NOMO-1 (cell line): Measurements from ENCODE around the gene PPP6R2.

Experiments used
- DNase-seq, 2 experiments: peaks; one replicate each; lab custom pipeline; 2025; ENCODE audit not compliant: unreplicated experiment in 2 of 2; lab: John Stamatoyannopoulos, UW

PPP6R2 gene

DNA sequence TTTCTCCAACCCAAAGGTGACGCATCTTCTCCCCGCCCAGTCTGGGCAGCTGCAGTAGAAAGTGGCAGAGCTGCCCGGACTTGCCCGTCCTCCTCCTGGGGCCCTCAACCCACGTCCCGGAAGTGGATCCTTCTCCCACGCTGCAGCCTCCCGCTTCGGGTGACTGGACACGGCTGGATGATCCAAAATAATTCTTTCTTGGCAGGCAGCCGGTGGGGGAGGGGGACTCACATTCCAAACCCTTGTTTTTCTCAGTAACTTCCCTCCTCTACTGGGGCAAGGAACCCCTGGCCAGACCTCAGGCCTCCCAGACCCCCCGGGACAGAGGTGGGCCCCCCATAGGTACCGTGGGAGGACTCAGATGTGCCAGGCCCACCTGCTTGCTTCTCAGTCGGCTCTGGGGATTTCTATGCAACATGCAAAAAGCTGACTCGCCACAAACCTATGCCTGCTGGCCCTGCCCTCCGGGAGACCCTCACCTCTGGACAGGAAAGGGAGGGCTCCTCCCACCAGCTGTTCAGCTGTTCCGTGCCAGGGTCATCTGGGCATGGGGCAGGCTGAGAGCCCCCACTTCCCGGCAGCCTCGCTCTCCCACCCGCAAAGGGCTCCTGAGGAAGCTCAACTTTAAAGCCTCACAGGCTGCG, 37.1 kb upstream of the PPP6R2 start:
- peak; percentile 76 to 88 for DNase-seq

DNA sequence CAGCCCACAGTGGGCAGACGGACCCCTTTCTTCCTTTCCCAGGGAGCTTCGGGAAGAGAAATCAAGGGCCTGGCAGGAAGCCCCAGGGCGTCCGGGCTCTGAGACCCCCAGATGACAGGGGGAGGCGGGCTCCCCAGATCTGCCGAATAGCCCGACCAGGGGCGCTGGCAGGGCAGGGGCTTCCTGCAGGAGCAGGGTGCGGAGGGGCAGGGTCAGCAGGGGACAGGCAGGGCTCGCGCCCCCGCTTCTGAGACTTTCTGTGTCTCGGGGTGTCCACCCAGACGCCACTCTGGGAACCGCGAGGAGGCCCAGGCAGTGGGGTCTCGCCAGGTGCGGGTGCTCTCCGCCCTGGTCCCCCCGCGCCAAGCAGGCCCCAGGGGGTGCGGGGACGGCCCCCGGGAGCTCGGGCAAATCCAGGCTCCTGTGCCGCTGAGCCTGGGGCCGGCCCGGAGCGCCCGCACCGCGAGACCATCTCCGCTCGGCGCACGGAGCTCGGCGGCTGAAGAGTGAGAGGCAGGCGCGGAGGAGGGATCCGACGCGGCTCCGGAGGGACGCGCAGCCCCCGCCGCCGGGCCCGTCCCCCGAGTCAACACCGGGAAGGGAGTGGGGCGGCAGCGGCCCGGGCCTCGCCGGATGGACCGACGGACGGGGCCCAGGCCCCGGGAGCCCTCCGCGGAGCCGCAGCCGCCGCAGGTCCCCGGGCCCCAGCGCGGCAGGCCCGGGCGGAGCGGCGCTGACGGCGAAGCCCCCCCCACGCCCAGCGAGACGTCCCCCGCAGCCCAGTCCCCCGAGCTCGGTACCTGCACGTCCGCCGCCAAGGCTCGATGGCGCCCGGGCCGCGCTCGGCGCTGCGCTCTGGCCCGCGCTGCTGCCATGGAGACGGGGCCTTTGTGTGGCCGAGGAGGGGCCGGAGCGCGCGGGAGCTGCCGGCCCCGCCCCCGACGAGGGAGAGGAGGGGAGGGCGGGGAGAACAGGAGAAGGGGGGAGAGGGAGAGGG, 36.1 kb upstream of the PPP6R2 start, which contains the start of gene PLXNB2:
TSS of gene PLXNB2 (minus strand) at position 894 of the 997 bp plus-strand sequence. CDS start 17,062 bp downstream, outside the sequence.
- DNase-seq = peak; percentile 76 to 87

DNA sequence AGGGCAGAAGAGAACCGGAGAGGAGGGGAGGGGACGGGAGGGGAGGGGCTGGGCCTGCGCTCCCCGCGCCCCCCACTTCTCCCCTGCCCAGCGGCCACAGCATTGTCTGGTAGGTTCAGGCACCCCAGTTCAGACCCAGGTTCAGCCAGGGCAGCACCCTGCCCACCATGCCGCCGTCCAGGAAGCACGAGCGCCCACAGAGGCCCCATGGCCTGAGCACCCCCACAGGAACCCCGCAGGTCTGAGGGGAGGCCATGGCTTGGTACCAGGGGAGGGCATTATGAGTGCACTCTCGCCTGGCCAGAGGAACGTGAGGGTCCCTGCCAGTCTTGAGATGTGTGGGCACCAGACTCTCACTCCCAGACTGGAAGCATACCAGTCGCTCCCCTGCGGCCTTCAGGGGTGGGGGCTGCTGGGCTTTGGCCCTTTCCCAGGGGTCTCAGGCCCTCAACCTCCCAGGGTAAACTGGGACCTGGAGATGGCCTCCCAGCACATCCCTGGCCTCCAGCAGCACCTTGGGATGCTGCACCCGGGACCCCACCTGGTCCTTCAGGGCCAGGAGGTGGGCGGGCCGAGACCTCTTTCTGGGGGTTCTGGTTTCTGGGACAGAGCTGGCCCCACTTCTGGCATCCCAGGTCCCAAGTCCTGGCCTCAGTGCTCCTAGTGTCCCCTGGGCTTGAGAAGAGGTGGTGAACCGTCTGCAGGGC, 35.1 kb upstream of the PPP6R2 start:
- DNase-seq = peak in 1 of 2 experiments; percentile 35

DNA sequence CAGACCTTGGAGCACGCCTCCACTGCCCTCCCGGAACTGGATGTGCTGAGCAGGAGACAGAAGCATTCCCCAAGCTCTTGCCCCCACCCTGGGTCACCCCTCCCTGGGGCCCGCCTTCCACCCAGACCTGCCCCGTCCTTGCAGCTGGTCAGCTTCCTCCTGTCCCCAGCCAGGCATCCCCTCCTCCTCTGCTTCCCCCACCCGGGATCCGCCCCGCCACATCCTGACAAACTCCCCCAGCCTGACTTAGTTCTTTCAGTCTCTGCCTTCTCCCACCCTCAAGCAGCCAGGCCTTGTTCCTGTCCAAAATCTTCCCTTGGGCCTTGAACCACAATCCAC, 34.6 kb upstream of the PPP6R2 start:
- DNase-seq = peak; percentile 35 to 67

DNA sequence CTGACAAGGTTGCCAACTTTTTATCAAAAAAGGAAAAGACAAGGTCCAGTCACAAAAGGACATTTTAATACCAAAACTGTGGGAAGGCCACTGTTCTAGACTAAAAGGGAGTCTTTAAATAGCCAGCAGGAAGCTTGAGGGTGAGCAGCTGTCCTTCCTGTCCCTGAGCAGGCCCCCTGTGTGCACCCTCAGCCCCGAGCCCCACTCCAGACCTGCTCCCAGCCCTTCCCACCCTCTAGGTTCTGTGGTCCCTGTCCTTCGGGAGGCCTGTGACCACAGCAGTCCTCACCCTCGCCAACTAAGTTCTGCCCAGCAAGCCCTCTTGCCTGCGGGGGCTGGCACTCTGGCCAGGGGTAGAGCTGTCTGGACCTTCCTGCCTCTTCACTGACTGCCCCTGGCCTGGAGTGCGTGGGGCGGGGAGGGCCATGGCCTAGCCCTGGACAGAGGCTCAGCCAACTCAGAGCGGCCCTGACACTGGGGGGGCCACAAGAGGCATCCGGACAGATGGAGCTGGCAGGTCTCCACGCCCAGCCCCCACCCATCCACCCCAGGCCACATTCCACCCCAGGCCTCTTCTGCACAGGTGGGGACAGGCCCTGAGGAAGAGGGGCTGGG, 34.0 kb upstream of the PPP6R2 start:
- DNase-seq = peak in 1 of 2 experiments; percentile 20

DNA sequence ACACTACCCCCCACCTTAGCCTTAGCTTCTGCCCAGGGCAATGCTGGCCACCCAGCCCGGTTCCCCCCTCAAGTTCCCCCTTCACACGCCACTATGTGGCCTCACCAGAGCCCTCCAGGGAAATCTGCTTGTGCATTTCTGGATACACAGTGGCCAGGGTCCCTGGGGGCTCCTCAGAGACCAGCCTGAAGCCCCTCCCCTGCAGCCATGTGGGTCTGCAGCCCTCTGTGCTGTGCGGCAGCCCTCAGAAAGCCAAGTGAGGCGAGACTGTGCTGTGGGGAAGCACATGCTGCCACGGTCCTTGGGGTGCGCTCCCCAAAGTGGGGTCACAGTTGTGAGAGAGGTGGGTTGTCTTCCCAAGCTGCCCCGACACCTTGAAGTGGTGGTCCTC, 33.5 kb upstream of the PPP6R2 start:
- DNase-seq = no peak

DNA sequence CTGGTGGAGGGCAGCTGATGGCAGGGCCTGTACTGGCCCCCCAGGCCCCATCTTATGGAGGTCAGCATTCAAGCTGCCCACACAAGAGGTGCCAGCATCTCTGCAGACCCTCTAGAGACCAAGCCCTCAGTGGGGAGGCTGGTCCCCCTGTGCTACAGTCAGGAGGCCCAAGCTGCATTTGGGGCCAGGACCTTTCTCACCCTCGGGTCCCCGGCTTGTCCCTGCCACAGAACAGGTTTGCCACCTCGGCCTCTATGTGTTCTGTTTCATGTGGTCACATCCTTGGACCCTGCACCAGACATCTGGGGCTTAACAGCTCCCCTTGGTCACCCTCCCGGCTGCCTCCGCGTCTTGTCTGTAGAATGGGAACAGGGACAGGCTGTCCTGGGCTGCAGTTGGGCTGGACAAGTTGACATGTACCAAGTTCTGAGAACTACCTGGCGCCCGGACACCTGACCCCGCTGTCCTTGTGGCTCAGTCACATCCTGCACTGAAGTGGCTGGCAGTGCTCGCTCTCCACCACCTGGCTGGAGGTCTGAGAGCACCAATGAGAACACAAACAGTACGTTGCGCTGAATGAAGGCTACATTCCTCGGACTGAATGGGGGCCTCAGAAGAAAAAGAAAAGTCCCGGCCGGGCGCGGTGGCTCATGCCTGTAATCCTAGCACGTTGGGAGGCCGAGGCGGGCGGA, 33.0 kb upstream of the PPP6R2 start:
- DNase-seq = no peak

DNA sequence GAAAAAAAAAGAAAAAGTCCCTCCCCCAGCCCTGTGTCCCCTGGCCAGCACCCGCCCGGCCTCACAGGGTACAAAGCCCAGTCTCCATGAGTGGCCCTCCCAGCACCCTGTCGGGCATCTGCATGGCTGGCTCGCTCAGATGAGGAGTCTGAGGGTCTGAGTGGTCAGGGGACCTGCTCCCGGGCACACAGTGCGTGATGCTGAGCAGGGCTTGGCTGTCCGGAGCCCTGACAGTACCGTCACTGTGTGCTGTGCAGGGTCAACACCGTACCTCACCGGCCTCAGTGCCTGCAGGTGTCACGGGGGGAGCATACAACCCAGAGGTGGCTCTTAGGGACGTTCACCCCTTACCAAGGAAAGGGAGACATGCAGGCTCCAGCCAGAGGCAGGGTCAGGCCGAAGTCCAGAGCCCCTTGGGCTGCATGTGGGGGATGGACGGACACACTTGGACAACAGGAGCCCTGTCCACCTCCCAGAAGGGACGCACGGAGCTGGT, 32.1 kb upstream of the PPP6R2 start:
- DNase-seq = no peak

DNA sequence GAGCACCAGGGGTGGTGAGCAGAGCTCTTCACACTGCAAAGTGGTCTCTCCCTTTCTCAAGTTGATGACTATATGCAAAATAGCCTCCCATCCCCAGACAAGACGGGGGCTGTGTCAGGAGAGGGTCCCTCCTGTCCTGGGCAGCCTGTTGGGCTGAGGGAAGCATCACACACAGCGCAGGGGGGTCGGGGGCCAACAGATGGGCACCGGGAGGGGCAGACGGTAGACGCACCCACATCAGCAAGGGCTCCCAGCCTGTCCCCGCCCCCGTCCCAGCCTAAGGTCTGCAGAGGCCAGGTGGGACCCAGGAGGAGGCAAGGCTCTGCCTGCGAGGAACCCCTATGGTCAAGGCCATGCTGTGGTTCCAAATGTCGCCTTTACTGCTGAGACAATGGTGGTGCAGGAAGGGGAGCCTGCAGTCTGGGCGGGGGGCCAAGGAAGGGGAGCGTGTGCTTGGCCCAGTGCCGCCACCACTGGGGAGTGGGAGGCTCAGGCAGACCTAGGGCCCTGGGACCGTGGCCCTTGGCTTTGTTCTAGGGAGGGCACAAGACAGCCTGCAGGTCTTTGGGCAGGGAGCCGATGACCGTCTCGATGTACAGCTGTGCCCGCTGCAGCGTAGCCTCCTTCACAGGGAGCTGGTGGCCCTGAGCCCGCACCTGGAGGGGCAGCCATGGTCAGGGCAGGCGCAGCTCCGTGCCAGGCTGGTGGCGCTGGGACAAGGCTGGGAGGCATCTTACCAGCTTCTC, 31.3 kb upstream of the PPP6R2 start:
- no peak for DNase-seq

DNA sequence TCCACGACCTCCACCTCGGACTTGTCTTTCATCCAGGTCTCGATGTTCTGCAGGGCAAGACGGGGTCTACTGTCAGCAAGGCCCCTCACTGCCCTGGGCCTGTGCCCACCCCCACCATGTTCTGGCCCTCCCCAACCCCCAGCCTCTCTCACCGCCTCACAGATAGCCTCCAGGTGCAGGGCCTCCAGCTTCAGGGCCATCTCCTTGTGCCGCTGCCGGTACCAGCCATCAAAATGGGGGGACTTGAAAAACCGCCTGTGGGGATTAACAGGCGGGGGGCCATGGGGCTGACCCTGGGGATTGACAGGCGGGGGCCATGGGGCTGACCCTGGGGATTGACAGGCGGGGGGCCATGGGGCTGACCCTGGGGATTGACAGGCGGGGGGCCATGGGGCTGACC, 30.8 kb upstream of the PPP6R2 start:
- no peak for DNase-seq

DNA sequence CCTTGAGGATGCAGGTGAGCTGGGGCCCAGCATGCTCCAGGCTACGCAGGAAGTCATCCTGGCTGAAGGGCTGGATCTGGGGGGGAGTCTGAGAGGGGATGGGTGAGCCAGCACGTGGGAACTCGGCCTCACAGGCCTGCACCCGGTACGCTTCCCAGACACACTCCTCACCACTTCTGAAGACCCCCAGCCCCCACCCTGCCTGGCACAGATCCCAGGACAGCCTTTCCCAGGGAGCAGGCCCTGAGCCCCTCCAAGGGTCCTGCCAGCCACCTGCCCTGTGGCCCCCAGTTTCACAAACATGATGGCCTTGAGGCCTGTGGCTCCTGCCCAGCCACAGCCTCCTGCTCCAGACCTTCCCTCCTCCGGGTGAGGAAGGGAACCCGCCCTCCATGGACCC, 30.1 kb upstream of the PPP6R2 start:
- no peak for DNase-seq

DNA sequence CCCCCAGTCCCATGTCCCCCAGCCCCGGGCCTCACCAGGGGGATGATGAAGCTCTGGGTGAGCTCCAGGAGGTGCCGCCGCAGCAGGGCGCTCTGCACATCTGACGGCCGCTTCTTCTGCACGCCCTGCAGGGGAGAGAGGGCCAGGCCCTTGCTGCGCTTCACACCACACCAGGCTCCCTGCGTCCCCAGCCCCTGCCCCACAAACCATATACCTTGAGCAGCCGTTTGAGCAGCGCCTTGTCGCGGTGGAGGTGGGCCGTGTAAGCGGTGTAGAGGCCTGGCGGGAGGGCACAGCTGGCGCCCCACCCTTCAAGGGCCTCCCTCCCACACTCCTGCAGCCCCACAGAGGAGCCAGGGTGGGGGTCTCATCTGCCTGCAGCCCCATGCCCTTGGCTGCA, 29.5 kb upstream of the PPP6R2 start:
- no peak for DNase-seq

DNA sequence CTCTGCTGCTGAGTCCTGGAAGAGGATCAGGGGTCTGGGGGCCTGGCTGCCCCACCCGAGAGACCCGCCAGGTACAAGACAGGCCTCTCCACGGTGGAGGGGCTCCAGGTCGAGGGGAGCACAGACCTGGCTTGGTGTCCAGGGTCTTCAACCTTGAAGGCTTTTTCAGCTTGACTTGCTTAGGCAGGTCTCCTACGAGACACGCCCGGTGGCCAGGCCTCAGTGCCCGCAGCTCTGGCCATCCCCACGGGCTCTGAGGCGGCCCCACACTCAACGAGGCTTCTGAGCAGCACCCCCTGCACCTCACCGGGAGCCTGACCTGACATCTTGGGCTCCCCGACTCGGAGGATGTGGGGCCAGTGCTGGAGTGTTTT, 29.1 kb upstream of the PPP6R2 start:
- no peak for DNase-seq

DNA sequence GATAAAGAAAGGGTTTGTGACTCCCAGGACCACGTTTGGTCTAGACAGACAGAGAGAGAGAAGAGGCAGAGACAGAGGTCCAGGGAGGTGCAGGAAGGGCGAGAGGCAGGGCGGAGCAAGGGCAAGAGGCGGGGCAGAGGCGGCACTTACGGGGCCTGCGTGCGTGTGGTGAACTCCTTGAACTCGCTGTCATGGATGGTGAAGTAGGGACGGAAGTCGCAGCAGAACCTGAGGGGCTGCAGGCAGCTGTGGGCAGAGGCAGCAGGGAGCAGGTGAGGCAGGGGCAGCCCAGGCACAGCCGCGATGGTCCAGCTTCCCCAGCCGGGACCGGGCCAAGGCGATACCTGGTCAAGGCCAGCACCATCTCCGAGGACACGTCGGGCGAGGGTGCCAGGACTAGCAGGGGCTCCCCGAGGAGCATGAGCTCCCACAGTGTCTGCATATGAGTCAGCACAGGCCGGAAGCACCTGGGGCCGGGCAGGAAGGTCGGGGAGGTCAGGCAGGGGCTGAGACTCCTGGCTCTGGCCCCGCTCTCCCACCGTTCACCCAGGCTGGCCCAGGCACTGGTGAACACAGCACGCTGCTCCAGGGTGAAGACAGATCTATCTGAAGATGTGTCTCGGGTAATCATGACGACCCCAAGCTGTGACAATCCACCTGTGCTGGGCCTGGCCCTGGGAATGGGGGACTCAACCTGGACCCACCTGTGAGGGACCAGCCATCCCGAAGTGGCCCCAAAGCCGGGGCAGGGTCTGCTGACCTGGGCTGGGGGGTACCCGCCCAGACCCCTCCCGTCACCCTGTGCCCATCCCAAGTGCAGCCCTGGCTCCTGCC, 28.5 kb upstream of the PPP6R2 start:
- DNase-seq = peak; percentile 84 to 91

DNA sequence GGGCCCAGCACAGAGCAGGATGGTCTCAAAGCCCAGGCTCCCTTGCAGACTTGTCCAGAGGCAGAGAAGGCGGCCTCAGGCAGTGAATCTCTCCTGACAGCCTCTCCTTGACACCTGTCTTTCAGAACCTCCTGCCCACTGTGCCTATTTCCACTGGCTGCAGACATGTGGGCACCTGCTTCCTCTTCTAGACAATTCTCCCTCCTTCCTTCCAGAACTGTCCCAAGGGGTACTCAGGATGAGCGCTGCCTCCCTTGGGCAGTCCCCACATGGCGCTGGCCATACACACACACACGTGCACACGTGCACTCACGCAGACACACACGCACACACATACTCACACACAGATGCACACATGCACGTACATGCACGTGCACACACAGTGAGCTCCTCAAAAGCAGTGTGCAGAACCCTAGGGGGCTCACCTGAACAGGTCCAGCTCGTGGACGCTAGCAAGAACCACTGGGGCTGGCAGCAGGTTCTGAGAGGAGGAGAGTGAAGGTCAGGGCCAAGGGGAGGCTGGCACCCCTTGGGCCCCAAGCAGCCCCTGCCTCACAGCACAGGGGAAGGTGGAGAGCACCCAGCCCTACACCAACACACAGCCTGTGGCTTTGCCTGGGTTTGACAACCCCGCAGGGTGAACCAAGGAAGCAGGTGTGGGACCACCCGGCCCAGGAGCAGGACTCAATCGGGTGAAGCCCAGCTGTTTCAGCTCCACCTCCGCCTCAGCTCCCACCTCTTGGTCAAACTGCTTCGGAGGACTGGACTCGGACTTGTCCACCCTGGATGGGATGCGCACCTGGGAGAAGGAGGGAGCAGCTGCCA, 27.6 kb upstream of the PPP6R2 start:
- DNase-seq = no peak

DNA sequence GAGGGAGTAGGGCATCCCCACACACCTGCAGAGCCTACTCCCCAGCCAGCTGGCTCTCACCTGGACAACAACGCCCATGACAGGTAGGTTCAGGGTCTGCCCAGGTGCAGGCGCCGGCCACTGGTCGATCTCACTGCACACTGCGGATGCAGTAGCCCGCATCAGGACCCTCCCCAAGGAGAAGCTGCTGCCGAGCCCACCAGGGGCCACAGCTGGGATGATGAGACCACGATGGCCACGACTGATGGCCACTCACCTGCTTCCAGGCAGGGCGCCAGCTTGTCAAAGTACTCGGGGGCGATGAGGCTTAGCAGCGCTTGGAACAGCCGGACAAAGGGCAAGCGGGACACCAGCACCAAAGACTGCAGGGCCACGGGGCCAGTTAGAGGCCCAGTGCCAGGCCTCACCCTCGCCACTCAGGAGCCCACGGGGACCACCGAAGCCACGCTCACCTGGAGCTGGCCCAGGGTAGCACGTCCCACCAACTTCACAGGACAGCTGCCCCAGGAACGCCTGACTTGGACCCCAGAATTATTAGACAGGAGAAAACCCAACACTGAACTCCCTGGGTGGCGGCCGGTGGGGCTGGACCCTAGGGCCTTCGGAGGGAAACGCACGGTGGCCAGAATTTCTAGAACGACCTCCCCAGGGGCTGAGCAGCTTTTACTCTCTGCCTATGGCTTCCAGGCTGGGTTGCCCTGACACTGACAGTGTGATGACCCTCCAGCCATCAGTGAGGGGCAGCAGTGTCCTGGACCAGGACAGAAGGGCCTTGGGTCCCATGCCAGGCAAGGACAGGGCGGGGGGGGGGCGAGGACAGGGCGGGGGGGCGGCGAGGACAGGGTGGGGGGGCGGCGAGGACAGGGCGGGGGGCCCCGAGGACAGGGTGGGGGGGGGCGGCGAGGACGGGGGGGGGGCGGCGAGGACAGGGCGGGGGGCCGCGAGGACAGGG, 26.7 kb upstream of the PPP6R2 start:
- DNase-seq = no peak

DNA sequence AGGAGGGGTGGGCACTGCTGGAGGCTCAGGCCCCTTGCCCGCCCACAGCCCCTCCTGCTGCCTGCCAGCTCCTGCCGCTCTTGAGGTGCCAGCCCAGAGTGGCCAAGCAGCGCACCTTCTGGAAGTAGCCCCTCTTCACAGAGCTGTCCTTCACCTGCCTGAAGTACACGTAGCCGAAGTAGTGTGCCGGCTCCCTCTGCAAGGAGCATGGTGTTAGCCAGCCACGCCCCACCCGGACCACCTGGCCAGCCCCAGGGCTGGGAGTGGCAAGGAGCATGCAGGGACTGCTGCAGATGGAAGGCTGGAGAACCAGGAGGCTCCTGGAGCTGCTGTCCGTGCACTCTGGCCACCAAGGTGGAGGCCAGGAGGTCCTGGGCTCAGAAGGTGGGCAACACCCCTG, 25.9 kb upstream of the PPP6R2 start:
- DNase-seq = no peak
